ENCODE data around the gene AOPEP. TPM values are rescaled to one million over a fixed set of nuclear protein-coding genes. Genes with fewer than 3 reads are reported as not detected.

Gene AOPEP
- total RNA-seq, 1 experiment from 2014 or later, result 14.4 TPM

DNA sequence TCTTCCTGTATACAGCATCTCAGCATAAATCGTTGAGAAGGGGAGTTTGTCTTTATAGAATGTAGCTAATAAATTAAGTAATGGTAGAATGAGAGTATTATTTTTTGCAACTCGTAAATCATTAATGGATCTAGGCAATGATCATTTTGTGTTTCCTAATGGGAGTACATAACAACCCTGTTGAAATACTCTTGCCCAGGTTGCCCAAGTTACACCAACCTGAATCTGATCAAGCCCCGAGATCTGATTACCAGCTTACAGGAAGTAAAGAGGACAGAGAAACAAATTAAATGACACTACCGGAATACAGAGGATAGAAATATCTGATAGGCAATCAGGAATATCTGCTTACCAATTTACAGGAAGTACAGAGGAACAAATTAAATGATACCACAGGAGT lies 107.3 kb downstream of the AOPEP start:
- CTCF ChIA-PET, result no interaction called here
- Mint-ChIP-seq H3K4me1 (no peaks in the 10 kb centered on the region), H3K9me3 (peaks cover 19% of the 10 kb centered on the region), H3K27me3 (ENCODE audit: low read depth) (no peaks in the 10 kb centered on the region; the same call in 1 of the 2 replicates), H3K27ac (no peak overlapping the region), H3K36me3 (peaks cover 10% of the 10 kb centered on the region), H3K4me3 (no peak overlapping the region)
- TF ChIP-seq, protein P1, sequence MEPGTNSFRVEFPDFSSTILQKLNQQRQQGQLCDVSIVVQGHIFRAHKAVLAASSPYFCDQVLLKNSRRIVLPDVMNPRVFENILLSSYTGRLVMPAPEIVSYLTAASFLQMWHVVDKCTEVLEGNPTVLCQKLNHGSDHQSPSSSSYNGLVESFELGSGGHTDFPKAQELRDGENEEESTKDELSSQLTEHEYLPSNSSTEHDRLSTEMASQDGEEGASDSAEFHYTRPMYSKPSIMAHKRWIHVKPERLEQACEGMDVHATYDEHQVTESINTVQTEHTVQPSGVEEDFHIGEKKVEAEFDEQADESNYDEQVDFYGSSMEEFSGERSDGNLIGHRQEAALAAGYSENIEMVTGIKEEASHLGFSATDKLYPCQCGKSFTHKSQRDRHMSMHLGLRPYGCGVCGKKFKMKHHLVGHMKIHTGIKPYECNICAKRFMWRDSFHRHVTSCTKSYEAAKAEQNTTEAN (CRISPR knock-in tag; IDR thresholded peaks at IDR 0.05), result no peak
- TF ChIP-seq JAZF1 (CRISPR knock-in tag; IDR thresholded peaks at IDR 0.05) (no peak), NR1H2 (CRISPR knock-in tag; IDR thresholded peaks at IDR 0.05) (no peak), ETV6 (CRISPR knock-in tag; IDR thresholded peaks at IDR 0.05) (no peak), ZNF138 (CRISPR knock-in tag; conservative IDR thresholded peaks at IDR 0.05) (no peak), ELF4 (CRISPR knock-in tag; IDR thresholded peaks at IDR 0.05; ENCODE audit: low read depth) (no peak), TEAD1 (CRISPR knock-in tag; IDR thresholded peaks at IDR 0.05) (no peak), RELA (CRISPR knock-in tag; IDR thresholded peaks at IDR 0.05; ENCODE audit: borderline replicate concordance) (no peak), ATF6 (CRISPR knock-in tag; IDR thresholded peaks at IDR 0.05) (no peak), FOXK1 (CRISPR knock-in tag; IDR thresholded peaks at IDR 0.05) (no peak), TEAD4 (CRISPR knock-in tag; IDR thresholded peaks at IDR 0.05) (no peak), CBFB (CRISPR knock-in tag; IDR thresholded peaks at IDR 0.05; ENCODE audit: low read depth) (no peak), ZNF121 (CRISPR knock-in tag; IDR thresholded peaks at IDR 0.05) (no peak), JUN (CRISPR knock-in tag; IDR thresholded peaks at IDR 0.05) (no peak), SMAD3 (CRISPR knock-in tag; IDR thresholded peaks at IDR 0.05; ENCODE audit: borderline replicate concordance) (no peak)
- TF ChIP-seq, protein P2, sequence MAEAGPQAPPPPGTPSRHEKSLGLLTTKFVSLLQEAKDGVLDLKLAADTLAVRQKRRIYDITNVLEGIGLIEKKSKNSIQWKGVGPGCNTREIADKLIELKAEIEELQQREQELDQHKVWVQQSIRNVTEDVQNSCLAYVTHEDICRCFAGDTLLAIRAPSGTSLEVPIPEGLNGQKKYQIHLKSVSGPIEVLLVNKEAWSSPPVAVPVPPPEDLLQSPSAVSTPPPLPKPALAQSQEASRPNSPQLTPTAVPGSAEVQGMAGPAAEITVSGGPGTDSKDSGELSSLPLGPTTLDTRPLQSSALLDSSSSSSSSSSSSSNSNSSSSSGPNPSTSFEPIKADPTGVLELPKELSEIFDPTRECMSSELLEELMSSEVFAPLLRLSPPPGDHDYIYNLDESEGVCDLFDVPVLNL (CRISPR knock-in tag; IDR thresholded peaks at IDR 0.05; ENCODE audit: borderline replicate concordance, low read depth), result no peak
- TF ChIP-seq, protein P3, sequence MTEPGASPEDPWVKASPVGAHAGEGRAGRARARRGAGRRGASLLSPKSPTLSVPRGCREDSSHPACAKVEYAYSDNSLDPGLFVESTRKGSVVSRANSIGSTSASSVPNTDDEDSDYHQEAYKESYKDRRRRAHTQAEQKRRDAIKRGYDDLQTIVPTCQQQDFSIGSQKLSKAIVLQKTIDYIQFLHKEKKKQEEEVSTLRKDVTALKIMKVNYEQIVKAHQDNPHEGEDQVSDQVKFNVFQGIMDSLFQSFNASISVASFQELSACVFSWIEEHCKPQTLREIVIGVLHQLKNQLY (CRISPR knock-in tag; IDR thresholded peaks at IDR 0.05), result no peak
- TF ChIP-seq, protein P4, sequence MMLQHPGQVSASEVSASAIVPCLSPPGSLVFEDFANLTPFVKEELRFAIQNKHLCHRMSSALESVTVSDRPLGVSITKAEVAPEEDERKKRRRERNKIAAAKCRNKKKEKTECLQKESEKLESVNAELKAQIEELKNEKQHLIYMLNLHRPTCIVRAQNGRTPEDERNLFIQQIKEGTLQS (CRISPR knock-in tag; conservative IDR thresholded peaks at IDR 0.05), result no peak
- TF ChIP-seq, protein P5, sequence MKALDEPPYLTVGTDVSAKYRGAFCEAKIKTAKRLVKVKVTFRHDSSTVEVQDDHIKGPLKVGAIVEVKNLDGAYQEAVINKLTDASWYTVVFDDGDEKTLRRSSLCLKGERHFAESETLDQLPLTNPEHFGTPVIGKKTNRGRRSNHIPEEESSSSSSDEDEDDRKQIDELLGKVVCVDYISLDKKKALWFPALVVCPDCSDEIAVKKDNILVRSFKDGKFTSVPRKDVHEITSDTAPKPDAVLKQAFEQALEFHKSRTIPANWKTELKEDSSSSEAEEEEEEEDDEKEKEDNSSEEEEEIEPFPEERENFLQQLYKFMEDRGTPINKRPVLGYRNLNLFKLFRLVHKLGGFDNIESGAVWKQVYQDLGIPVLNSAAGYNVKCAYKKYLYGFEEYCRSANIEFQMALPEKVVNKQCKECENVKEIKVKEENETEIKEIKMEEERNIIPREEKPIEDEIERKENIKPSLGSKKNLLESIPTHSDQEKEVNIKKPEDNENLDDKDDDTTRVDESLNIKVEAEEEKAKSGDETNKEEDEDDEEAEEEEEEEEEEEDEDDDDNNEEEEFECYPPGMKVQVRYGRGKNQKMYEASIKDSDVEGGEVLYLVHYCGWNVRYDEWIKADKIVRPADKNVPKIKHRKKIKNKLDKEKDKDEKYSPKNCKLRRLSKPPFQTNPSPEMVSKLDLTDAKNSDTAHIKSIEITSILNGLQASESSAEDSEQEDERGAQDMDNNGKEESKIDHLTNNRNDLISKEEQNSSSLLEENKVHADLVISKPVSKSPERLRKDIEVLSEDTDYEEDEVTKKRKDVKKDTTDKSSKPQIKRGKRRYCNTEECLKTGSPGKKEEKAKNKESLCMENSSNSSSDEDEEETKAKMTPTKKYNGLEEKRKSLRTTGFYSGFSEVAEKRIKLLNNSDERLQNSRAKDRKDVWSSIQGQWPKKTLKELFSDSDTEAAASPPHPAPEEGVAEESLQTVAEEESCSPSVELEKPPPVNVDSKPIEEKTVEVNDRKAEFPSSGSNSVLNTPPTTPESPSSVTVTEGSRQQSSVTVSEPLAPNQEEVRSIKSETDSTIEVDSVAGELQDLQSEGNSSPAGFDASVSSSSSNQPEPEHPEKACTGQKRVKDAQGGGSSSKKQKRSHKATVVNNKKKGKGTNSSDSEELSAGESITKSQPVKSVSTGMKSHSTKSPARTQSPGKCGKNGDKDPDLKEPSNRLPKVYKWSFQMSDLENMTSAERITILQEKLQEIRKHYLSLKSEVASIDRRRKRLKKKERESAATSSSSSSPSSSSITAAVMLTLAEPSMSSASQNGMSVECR (CRISPR knock-in tag; IDR thresholded peaks at IDR 0.05; ENCODE audit: borderline replicate concordance), result no peak
- no peak for DNase-seq (ENCODE audit: low spot score)
- no peak for ATAC-seq
- POLR2A ChIA-PET, result no interaction called here

Data from WTC11 (cell line).